LNCaP clone FGC (cell line): Measurements from ENCODE around the gene NAT16.

Source experiments
- DNase-seq: peaks from one replicate; pipeline ENCODE4 v3.0.0-alpha.2; 2011; ENCODE audit warnings: low read depth
- H3K4me3 ChIP-seq: 2 replicates; pipeline ENCODE4 v1.5.1; 2011; ENCODE audit warnings: mild to moderate bottlenecking, low read depth, low read length, control low read depth
- TF ChIP-seq, protein P1 (sequence below): IDR thresholded peaks from 2 replicates; pipeline ENCODE4 v1.5.1; 2012; ENCODE audit warnings: mild to moderate bottlenecking; ENCODE audit not compliant: control insufficient read depth, insufficient read depth; ENCODE audit errors: extremely low read depth

Gene NAT16

DNA sequence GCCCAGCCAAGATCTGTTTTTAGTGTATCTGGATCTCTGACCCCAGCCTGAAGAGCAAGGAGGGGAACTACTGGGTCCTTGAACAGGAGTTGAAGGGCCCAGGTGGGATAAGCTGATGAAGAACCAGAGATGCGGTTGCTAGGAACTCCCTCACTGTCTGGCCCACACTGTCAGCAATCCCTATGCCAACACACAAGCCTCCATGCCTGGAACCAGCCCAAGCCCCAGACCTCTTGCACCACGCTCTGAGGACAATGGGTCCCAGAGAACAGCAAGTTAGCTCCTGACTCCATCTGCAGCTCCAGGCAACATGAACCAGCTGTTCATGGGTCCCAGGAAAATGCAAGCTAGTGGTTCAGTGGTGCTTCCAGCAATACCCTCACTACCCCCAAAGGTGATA lies 2.4 kb downstream of the NAT16 start:
- DNase-seq: no peak
- no peak overlapping the region for H3K4me3 ChIP-seq
- TF ChIP-seq, protein P1, sequence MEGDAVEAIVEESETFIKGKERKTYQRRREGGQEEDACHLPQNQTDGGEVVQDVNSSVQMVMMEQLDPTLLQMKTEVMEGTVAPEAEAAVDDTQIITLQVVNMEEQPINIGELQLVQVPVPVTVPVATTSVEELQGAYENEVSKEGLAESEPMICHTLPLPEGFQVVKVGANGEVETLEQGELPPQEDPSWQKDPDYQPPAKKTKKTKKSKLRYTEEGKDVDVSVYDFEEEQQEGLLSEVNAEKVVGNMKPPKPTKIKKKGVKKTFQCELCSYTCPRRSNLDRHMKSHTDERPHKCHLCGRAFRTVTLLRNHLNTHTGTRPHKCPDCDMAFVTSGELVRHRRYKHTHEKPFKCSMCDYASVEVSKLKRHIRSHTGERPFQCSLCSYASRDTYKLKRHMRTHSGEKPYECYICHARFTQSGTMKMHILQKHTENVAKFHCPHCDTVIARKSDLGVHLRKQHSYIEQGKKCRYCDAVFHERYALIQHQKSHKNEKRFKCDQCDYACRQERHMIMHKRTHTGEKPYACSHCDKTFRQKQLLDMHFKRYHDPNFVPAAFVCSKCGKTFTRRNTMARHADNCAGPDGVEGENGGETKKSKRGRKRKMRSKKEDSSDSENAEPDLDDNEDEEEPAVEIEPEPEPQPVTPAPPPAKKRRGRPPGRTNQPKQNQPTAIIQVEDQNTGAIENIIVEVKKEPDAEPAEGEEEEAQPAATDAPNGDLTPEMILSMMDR: no peak

DNA sequence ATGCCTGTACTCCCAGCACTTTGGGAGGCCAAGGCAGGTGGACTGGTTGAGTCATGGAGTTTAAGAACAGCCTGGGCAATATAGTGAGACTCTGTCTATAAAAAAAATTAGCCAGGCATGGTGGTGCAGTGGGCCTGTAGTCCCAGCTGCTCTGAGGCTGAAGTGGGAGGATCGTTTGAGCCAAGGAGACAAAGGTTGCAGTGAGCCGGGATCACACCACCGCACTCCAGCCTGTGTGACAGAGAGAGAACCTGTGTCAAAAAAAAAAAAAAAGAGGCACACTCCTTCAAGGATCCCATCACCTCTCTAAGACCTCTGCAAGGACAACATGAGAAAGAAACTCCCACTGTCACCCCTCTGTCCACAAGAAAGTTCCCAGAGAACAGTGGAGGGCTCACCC lies 4.4 kb downstream of the NAT16 start:
- no peak overlapping the region for H3K4me3 ChIP-seq
- no peak for DNase-seq
- TF ChIP-seq, protein P1: no peak

DNA sequence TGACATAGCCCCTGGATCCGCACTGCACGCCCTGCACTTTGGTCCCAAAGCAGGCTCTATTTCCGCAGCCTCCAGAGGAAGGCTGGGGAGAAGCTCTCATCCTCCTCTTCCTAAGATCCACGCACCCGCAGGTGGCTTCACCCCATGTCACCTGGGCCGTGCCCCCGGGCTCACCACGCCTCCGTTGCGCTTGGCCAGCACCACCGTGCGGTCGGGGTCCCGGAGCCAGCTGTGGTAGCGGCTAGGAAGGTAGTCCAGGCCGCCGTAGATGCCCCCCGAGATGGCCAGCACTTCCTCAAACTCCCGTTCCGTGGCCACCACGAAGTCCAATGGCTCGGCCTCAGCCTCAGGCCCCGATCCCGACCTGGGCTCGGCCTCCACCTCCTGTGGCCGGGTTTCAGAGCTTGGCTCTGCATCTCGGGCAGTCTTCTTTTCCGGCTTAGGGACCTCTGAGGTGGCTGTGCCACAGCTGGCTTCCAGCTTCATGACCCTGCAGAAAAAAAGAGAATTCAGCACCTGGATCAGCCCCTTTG lies 5.7 kb downstream of the NAT16 start:
- H3K4me3 ChIP-seq: no peak overlapping the region
- no peak for DNase-seq
- TF ChIP-seq, protein P1: no peak

DNA sequence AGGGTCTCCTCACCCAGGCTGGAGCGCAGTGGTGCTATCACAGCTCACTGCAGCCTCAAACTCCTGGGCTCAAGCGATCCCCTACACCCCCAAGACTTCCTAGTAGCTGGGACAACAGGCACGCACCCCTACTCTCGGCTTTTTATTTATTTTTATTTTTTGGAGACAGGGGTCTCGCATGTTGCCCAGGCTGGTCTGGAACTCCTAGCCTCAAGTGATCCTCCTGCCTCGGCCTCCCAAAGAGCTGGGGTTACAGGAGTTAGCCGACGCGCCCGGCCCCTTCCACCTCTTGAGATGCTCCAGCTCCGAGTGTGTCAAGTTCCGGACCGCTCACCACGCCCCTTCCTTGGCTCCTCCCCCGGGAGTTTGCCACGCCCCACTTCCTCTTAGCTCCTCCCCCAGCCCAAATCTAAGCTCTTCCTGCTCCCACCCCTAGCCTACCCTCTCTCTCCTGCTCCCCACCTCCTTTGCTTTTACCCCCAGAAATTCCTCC lies 6.3 kb downstream of the NAT16 start:
- TF ChIP-seq, protein P1: no peak
- no peak for DNase-seq
- no peak overlapping the region for H3K4me3 ChIP-seq

DNA sequence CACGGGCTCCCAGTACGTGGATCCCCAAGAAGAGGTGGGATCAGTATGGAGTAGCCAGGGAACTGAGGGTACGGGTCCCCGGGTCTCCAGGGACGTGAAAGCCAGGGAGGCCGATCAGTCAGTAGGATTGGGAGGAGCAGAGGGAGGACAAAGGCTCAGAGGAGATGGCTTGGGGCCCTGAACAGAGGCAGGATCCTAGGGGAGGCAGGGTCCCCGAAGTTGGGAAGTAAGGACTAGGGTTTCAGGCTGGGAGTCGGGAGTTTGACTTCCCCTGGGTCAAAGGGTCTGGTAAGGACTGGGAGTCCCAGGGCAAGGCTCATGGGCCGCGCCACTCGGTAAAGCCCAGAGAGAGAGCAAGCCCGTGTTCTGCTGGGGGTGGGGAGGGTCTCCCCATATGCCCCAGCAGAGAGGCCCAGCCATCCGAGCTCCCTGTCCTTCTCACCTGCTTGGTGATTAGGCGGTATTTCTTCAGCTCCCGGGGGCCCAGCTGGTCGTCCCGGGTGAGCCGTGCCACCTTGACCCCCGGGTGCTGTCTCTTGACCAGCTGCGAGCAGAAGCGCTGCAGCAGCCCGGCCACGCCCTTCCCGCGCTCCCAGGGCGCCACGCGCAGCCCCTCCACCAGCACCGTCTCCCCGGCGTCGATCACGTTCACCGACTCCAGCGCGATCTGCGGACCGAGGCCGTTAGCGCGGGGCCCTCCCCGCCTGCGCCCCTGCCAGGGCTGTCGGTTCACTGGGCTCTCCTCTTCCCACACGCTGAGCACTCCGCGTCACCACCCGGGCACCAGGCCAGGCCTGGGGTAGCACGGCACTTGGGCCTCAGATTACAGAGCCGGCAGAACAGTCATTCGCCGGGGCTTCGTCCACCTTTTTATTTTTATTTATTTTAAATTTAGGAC lies 7.0 kb downstream of the NAT16 start:
- no peak for DNase-seq

DNA sequence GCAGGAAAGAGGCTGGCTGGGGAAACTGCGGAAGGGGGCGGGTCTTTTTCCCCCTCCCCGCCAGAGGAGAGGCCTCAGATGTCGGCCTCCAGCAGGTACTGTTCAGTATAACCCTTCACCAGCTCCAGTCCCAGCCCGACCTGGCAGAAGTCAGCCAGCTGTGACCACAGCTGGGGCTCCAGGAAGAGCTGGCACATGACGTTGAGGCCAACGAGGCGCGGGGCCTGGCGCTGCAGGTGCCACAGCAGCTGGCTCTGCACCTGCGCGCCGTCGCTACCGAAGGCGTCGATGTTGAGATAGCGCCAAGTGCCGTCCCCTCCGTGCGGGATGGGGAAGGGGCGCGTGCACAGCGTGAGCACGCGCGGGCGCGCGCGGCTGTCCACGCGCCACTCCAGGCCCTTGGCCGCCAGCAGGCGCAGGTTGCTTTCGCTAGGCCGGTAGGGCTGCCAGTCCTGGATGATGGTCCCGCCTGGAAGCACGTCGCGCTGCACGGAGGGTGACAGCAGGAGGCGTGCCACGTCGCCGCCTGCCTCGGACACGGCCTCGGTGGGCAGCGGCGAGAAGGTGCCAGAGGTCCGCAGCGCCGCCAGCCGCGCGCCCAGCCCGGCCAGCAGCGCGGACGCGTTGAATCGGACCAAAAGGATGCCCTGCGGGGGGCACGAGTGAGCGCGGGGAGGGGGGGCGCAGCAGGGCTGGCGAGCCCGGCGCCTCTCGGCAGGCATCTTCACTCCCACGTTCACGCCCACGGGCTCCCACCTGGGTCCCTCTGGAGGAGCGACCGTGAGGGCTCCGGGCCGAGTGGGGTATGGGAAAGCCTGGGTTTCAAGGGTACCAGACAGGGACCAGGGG lies 7.9 kb downstream of the NAT16 start:
- H3K4me3 ChIP-seq: no peak overlapping the region
- no peak for DNase-seq
- TF ChIP-seq, protein P1: no peak

More for the DNA sequence above, 7.0 kb downstream of the NAT16 start:
- TF ChIP-seq, protein P1: no peak
- no peak overlapping the region for H3K4me3 ChIP-seq
